OCI-LY1 (cell line): Measurements from ENCODE around the gene IL7R.
A peak's percentile ranks its signal among the peaks of the same experiment; 100 is the strongest.
"Not testable (repeated sequence)": the region's sequence is repeated elsewhere in the genome, so short reads cannot be mapped to it uniquely, and the experiment has no call there.

ENCODE experiments used
- H2AFZ ChIP-seq: fragments of 200-600 bp; sonication (generic), shearing (Covaris generic); 2 replicates; pipeline ENCODE4 v1.6.0; 2014; ENCODE audit warnings: antibody characterized with exemption, mild to moderate bottlenecking, low read length
- H3F3A ChIP-seq: fragments of 200-600 bp; sonication (generic), shearing (Covaris generic); 2 replicates; pipeline ENCODE4 v1.6.0; 2014; ENCODE audit warnings: mild to moderate bottlenecking, antibody characterized with exemption, low read length, moderate library complexity; ENCODE audit not compliant: insufficient read depth
- H3K27ac ChIP-seq: fragments of 200-600 bp; sonication (generic); 2 replicates; pipeline ENCODE4 v1.5.1; 2014; ENCODE audit warnings: low read length, mixed run types, mild to moderate bottlenecking, low read depth; ENCODE audit not compliant: poor library complexity, severe bottlenecking
- H3K27me3 ChIP-seq: fragments of 200-600 bp; sonication (generic); 2 replicates; pipeline ENCODE4 v1.6.0; 2014; ENCODE audit warnings: antibody characterized with exemption, mild to moderate bottlenecking, low read length, moderate library complexity; ENCODE audit not compliant: insufficient read depth
- H3K36me3 ChIP-seq: fragments of 200-600 bp; sonication (generic); 2 replicates; pipeline ENCODE4 v1.6.1; 2014; ENCODE audit warnings: mild to moderate bottlenecking, antibody characterized with exemption, low read length, moderate library complexity, mixed read lengths; ENCODE audit not compliant: insufficient read depth
- H3K4me1 ChIP-seq: fragments of 200-600 bp; sonication (generic); 2 replicates; pipeline ENCODE4 v1.5.1; 2014; ENCODE audit warnings: mild to moderate bottlenecking, low read length, moderate library complexity; ENCODE audit not compliant: insufficient read depth, severe bottlenecking
- H3K4me2 ChIP-seq: fragments of 200-600 bp; sonication (generic), shearing (Covaris generic); 2 replicates; pipeline ENCODE4 v1.6.1; 2014; ENCODE audit warnings: low read length
- H3K4me3 ChIP-seq: fragments of 200-600 bp; sonication (generic); 2 replicates; pipeline ENCODE4 v1.5.1; 2014; ENCODE audit warnings: low read length, low read depth, mild to moderate bottlenecking, mixed read lengths; ENCODE audit not compliant: poor library complexity, severe bottlenecking
- H3K79me2 ChIP-seq: fragments of 200-600 bp; shearing (Covaris generic); 2 replicates; pipeline ENCODE4 v1.6.1; 2016; ENCODE audit warnings: mixed run types, low read length, mixed read lengths; ENCODE audit not compliant: insufficient read depth
- H3K9ac ChIP-seq: fragments of 200-600 bp; sonication (generic), shearing (Covaris generic); 2 replicates; pipeline ENCODE4 v1.6.1; 2014; ENCODE audit warnings: mild to moderate bottlenecking, low read length, mixed read lengths
- H3K9me2 ChIP-seq: fragments of 200-600 bp; sonication (generic), shearing (Covaris generic); 2 replicates; pipeline ENCODE4 v1.6.1; 2014; ENCODE audit warnings: low read depth, mild to moderate bottlenecking, low read length, mixed read lengths
- H3K9me3 ChIP-seq: fragments of 200-600 bp; shearing (Covaris generic); 2 replicates; pipeline ENCODE4 v1.6.1; 2014; ENCODE audit warnings: low read length, mixed read lengths
- H4K20me1 ChIP-seq: fragments of 200-600 bp; sonication (generic), shearing (Covaris generic); 2 replicates; pipeline ENCODE4 v1.6.0; 2016; ENCODE audit warnings: mild to moderate bottlenecking, low read length; ENCODE audit not compliant: insufficient read depth
- EZH2 ChIP-seq: fragments of 200-600 bp; sonication (generic), shearing (Covaris generic); IDR thresholded peaks from 2 replicates; pipeline ENCODE4 v1.8.0; 2017; ENCODE audit warnings: borderline replicate concordance, mixed run types, mild to moderate bottlenecking, antibody characterized with exemption, low read length, moderate library complexity, mixed read lengths
- TF ChIP-seq, protein P1 (sequence below): fragments of 200-600 bp; sonication (generic), shearing (Covaris generic); IDR thresholded peaks from 2 replicates; pipeline ENCODE4 v1.5.1; 2017; ENCODE audit warnings: mild to moderate bottlenecking, antibody characterized with exemption, low read length, moderate library complexity, mixed read lengths

Gene IL7R

GRCh38 chr5:35890021-35891020 lies 33.6 kb downstream of the IL7R start:
- Histone ChIP-seq H3K4me1 (peaks cover 59% of the 10 kb centered on the region), H3K36me3 (peaks cover 4% of the 10 kb centered on the region), H3K27ac (peak overlapping the region; percentile 78), H3K27me3 (no peaks in the 10 kb centered on the region), H3F3A (peaks cover 7% of the 10 kb centered on the region; the same call in 1 of the 2 replicates), H3K9ac (peak overlapping the region; percentile 36), H3K9me3 (0 out of 2 replicates have a peak, but pooled peaks cover 5% of the 10 kb centered on the region), H3K9me2 (no peaks in the 10 kb centered on the region), H3K4me2 (peak overlapping the region; percentile 8; the same call in 1 of the 2 replicates), H2AFZ (peak overlapping the region; percentile 67; the same call in 1 of the 2 replicates), H4K20me1 (no peaks in the 10 kb centered on the region), H3K4me3 (no peak overlapping the region), H3K79me2 (no peaks in the 10 kb centered on the region)
- TF ChIP-seq, protein P1, sequence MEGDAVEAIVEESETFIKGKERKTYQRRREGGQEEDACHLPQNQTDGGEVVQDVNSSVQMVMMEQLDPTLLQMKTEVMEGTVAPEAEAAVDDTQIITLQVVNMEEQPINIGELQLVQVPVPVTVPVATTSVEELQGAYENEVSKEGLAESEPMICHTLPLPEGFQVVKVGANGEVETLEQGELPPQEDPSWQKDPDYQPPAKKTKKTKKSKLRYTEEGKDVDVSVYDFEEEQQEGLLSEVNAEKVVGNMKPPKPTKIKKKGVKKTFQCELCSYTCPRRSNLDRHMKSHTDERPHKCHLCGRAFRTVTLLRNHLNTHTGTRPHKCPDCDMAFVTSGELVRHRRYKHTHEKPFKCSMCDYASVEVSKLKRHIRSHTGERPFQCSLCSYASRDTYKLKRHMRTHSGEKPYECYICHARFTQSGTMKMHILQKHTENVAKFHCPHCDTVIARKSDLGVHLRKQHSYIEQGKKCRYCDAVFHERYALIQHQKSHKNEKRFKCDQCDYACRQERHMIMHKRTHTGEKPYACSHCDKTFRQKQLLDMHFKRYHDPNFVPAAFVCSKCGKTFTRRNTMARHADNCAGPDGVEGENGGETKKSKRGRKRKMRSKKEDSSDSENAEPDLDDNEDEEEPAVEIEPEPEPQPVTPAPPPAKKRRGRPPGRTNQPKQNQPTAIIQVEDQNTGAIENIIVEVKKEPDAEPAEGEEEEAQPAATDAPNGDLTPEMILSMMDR: no peak
- TF ChIP-seq EZH2: no peak

DNA sequence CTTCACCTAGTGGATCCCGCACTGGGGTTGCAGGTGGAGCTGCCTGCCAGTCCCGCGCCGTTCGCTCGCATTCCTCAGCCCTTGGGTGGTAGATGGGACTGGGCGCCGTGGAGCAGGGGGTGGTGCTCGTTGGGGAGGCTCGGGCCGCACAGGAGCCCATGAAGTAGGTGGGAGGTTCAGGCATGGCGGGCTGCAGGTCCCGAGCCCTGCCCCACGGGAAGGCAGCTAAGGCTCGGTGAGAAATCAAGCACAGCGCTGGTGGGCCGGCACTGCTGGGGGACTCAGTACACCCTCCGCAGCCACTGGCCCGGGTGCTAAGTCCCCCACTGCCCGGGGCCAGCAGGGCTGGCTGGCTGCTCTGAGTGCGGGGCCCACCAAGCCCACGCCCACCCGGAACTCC lies 36.1 kb downstream of the IL7R start:
- H3F3A ChIP-seq, H4K20me1 ChIP-seq, H3K4me3 ChIP-seq, H3K9ac ChIP-seq, H3K27ac ChIP-seq, H3K27me3 ChIP-seq, H2AFZ ChIP-seq, H3K4me2 ChIP-seq, H3K9me2 ChIP-seq, H3K36me3 ChIP-seq, H3K79me2 ChIP-seq, H3K9me3 ChIP-seq: not testable (repeated sequence)
- peaks cover 35% of the 10 kb centered on the region for H3K4me1 ChIP-seq

GRCh38 chr5:35894131-35894530 lies 37.4 kb downstream of the IL7R start:
- no peak for TF ChIP-seq EZH2
- TF ChIP-seq, protein P1: no peak
- H3K9me3 ChIP-seq: 0 out of 2 replicates have a peak, but pooled peaks cover 5% of the 10 kb centered on the region
- no peak overlapping the region for H3K27ac ChIP-seq
- no peak overlapping the region for H3K9ac ChIP-seq
- no peaks in the 10 kb centered on the region for H3K9me2 ChIP-seq
- no peaks in the 10 kb centered on the region for H3K36me3 ChIP-seq
- no peak overlapping the region for H2AFZ ChIP-seq
- H3K79me2 ChIP-seq: no peaks in the 10 kb centered on the region
- no peak overlapping the region for H3K4me3 ChIP-seq
- H4K20me1 ChIP-seq: no peaks in the 10 kb centered on the region
- H3F3A ChIP-seq: peaks cover 7% of the 10 kb centered on the region; the same call in 1 of the 2 replicates
- peaks cover 38% of the 10 kb centered on the region for H3K4me1 ChIP-seq
- H3K27me3 ChIP-seq: no peaks in the 10 kb centered on the region
- no peak overlapping the region for H3K4me2 ChIP-seq
